Glutamatergic neuron (in vitro differentiated cells): ENCODE results near the gene PTPRN2. TPM values are rescaled to one million over a fixed set of nuclear protein-coding genes. Genes with fewer than 3 reads are reported as not detected.
"Not testable (repeated sequence)": the region's sequence is repeated elsewhere in the genome, so short reads cannot be mapped to it uniquely, and the experiment has no call there.

Experiments
- DNase-seq: peaks from one replicate; pipeline ENCODE4 v3.0.0; 2022
- H3K27ac Mint-ChIP-seq: one replicate; pipeline ENCODE4 v1.8.0; 2020; ENCODE audit warnings: mild to moderate bottlenecking, mixed read lengths, inconsistent platforms; ENCODE audit not compliant: unreplicated experiment
- H3K27me3 Mint-ChIP-seq: one replicate; pipeline ENCODE4 v1.8.0; 2020; ENCODE audit warnings: mild to moderate bottlenecking, moderate library complexity, mixed read lengths, inconsistent platforms; ENCODE audit not compliant: unreplicated experiment
- H3K36me3 Mint-ChIP-seq: one replicate; pipeline ENCODE4 v1.8.0; 2020; ENCODE audit warnings: mild to moderate bottlenecking, mixed read lengths, inconsistent platforms; ENCODE audit not compliant: unreplicated experiment
- H3K4me1 Mint-ChIP-seq: one replicate; pipeline ENCODE4 v1.8.0; 2020; ENCODE audit warnings: mild to moderate bottlenecking, low read depth, mixed read lengths, inconsistent platforms; ENCODE audit not compliant: unreplicated experiment
- H3K4me3 Mint-ChIP-seq: one replicate; pipeline ENCODE4 v1.8.0; 2020; ENCODE audit warnings: mild to moderate bottlenecking, mixed read lengths, inconsistent platforms; ENCODE audit not compliant: unreplicated experiment
- H3K9me3 Mint-ChIP-seq: one replicate; pipeline ENCODE4 v1.8.0; 2020; ENCODE audit warnings: mild to moderate bottlenecking, moderate library complexity, mixed read lengths, inconsistent platforms; ENCODE audit not compliant: unreplicated experiment
- total RNA-seq: library from RNA; stranded (reverse); fragmentation: NEBNext Ultra II Directional; extraction: Animal tissue kit (Norgen Biotek cat#: 25700); gene quantifications from one replicate; pipeline ENCODE4 v1.2.1, GENCODE V29; 2021; ENCODE audit not compliant: unreplicated experiment
- TF ChIP-seq, protein P1 (sequence below): fragments of 200-600 bp; sonication (generic); IDR thresholded peaks from one replicate; pipeline ENCODE4 v1.5.0; 2021; ENCODE audit not compliant: partially characterized antibody, unreplicated experiment

The PTPRN2 gene
- total RNA-seq, 1 donor from 2014 or later = 49.0 TPM

GRCh38 chr7:158204453-158204852 lies 383.2 kb downstream of the PTPRN2 start:
- TF ChIP-seq, protein P1, sequence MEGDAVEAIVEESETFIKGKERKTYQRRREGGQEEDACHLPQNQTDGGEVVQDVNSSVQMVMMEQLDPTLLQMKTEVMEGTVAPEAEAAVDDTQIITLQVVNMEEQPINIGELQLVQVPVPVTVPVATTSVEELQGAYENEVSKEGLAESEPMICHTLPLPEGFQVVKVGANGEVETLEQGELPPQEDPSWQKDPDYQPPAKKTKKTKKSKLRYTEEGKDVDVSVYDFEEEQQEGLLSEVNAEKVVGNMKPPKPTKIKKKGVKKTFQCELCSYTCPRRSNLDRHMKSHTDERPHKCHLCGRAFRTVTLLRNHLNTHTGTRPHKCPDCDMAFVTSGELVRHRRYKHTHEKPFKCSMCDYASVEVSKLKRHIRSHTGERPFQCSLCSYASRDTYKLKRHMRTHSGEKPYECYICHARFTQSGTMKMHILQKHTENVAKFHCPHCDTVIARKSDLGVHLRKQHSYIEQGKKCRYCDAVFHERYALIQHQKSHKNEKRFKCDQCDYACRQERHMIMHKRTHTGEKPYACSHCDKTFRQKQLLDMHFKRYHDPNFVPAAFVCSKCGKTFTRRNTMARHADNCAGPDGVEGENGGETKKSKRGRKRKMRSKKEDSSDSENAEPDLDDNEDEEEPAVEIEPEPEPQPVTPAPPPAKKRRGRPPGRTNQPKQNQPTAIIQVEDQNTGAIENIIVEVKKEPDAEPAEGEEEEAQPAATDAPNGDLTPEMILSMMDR = no peak
- H3K27ac Mint-ChIP-seq = no peak overlapping the region
- no peaks in the 10 kb centered on the region for H3K4me1 Mint-ChIP-seq
- H3K36me3 Mint-ChIP-seq = no peaks in the 10 kb centered on the region
- no peak for DNase-seq
- H3K4me3 Mint-ChIP-seq = no peak overlapping the region
- H3K27me3 Mint-ChIP-seq = no peaks in the 10 kb centered on the region
- H3K9me3 Mint-ChIP-seq = peaks cover 10% of the 10 kb centered on the region

DNA sequence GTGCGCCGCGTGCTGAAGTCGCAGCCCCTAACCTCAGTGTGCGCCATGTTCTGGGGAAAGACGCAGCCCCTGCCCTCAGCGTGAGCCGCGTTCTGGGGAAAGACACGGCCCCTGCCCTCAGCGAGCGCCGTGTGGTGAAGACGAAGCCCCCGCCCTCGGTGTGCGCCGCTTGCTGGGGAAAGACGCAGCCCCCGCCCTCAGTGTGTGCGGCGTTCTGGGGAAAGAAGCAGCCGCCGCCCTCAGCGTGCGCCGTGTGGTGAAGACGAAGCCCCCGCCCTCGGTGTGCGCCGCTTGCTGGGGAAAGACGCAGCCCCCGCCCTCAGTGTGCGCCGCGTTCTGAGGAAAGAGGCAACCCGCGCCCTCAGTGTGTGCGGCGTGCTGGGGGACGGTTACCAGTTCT lies 383.7 kb downstream of the PTPRN2 start:
- not testable (repeated sequence) for DNase-seq, H3K27ac Mint-ChIP-seq, H3K4me1 Mint-ChIP-seq, H3K36me3 Mint-ChIP-seq, H3K27me3 Mint-ChIP-seq, H3K4me3 Mint-ChIP-seq
- peaks cover 10% of the 10 kb centered on the region for H3K9me3 Mint-ChIP-seq

- H3K4me3 Mint-ChIP-seq = no peak overlapping the region
- DNase-seq = no peak
- no peaks in the 10 kb centered on the region for H3K4me1 Mint-ChIP-seq
- H3K27ac Mint-ChIP-seq = no peak overlapping the region
- H3K27me3 Mint-ChIP-seq = peaks cover 1% of the 10 kb centered on the region
- peaks cover 22% of the 10 kb centered on the region for H3K36me3 Mint-ChIP-seq
- H3K9me3 Mint-ChIP-seq = peaks cover 23% of the 10 kb centered on the region
- TF ChIP-seq, protein P1 = no peak
Observed at GRCh38 chr7:158194365-158194900, 393.2 kb downstream of the PTPRN2 start.

DNA sequence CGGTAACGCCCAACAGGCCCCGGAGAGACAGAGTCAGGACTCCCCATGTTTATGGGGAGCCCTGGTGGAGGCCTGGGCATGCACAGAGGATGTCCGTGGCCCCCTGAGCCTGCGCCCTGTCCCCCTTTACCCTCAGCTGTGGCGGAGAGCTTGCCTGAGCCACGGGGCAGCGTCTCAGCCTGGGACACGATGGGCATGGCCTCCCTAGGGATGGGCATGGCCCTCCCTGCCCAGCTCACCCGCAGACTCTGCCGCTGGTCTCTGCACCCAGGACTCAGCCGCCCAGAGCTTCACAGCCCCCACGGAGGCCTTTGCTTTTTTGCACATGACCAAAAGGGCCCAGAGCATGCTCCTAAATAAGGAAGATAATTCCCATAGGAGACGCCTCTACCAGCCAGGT lies 394.2 kb downstream of the PTPRN2 start:
- H3K4me1 Mint-ChIP-seq = no peaks in the 10 kb centered on the region
- DNase-seq = no peak
- peaks cover 1% of the 10 kb centered on the region for H3K27me3 Mint-ChIP-seq
- H3K4me3 Mint-ChIP-seq = no peak overlapping the region
- peaks cover 29% of the 10 kb centered on the region for H3K9me3 Mint-ChIP-seq
- H3K36me3 Mint-ChIP-seq = peaks cover 23% of the 10 kb centered on the region
- H3K27ac Mint-ChIP-seq = no peak overlapping the region
- TF ChIP-seq, protein P1 = no peak

DNA sequence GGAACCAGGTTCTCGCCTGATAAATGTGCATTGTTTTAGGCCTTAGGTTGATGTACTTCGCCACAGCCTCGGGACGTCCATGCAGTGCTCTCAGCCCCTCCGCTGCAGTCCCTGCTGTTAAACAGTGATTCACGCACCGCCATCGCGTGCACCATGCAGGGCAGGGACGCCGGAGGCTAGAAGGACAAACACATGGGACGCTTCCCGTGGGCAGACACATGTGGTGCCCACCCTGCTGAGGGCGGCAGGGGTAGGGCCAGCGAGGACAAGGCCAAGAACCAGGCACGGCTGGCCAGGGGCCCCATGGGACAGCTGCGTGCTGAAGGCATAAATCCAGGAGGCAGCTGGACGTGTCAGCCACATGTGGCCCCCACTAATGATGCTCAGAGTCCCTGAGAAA lies 394.7 kb downstream of the PTPRN2 start:
- TF ChIP-seq, protein P1 = no peak
- peaks cover 23% of the 10 kb centered on the region for H3K36me3 Mint-ChIP-seq
- no peak for DNase-seq
- peaks cover 29% of the 10 kb centered on the region for H3K9me3 Mint-ChIP-seq
- no peaks in the 10 kb centered on the region for H3K4me1 Mint-ChIP-seq
- no peak overlapping the region for H3K27ac Mint-ChIP-seq
- no peak overlapping the region for H3K4me3 Mint-ChIP-seq
- peaks cover 1% of the 10 kb centered on the region for H3K27me3 Mint-ChIP-seq
